H9 (cell line): ENCODE results near the gene ZNF165. TPM values are rescaled to one million over a fixed set of nuclear protein-coding genes. Genes with fewer than 3 reads are reported as not detected.
A peak's percentile ranks its signal among the peaks of the same experiment; 100 is the strongest.
"Not testable (repeated sequence)": the region's sequence is repeated elsewhere in the genome, so short reads cannot be mapped to it uniquely, and the experiment has no call there.

Experiments
- DNase-seq: peaks from one replicate; pipeline ENCODE4 v3.0.0-alpha.2; 2017
- H2AFZ ChIP-seq: one replicate; pipeline ENCODE4 v1.6.1; 2013; ENCODE audit warnings: mild to moderate bottlenecking, low read length, control low read depth, moderate library complexity
- H2AK5ac ChIP-seq: 2 replicates; pipeline ENCODE4 v1.6.1; 2013; ENCODE audit warnings: low read length, control low read depth, mixed read lengths; ENCODE audit not compliant: insufficient read length
- H2BK120ac ChIP-seq: one replicate; pipeline ENCODE4 v1.6.1; 2013; ENCODE audit warnings: low read depth, mild to moderate bottlenecking, low read length, control low read depth, inconsistent platforms; ENCODE audit not compliant: poor library complexity, severe bottlenecking
- H2BK12ac ChIP-seq: 2 replicates; pipeline ENCODE4 v1.6.1; 2013; ENCODE audit warnings: low read length, control low read depth, mixed read lengths, low read depth; ENCODE audit not compliant: insufficient read length
- H2BK15ac ChIP-seq: 2 replicates; pipeline ENCODE4 v1.6.1; 2013; ENCODE audit warnings: low read depth, low read length, control low read depth
- H2BK20ac ChIP-seq: one replicate; pipeline ENCODE4 v1.6.1; 2013; ENCODE audit warnings: low read depth, mild to moderate bottlenecking, low read length, control low read depth, inconsistent platforms; ENCODE audit not compliant: poor library complexity, severe bottlenecking
- H2BK5ac ChIP-seq: 2 replicates; pipeline ENCODE4 v1.6.1; 2013; ENCODE audit warnings: low read length, control low read depth, mixed read lengths; ENCODE audit not compliant: insufficient read length
- H3K14ac ChIP-seq: 2 replicates; pipeline ENCODE4 v1.6.1; 2013; ENCODE audit warnings: low read length, control low read depth; ENCODE audit not compliant: insufficient read depth
- H3K18ac ChIP-seq: 2 replicates; pipeline ENCODE4 v1.6.1; 2013; ENCODE audit warnings: low read depth, mild to moderate bottlenecking, mixed read lengths, low read length, control low read depth; ENCODE audit not compliant: insufficient read length
- H3K23ac ChIP-seq: 2 replicates; pipeline ENCODE4 v1.6.1; 2013; ENCODE audit warnings: low read length, control low read depth, mixed read lengths, low read depth; ENCODE audit not compliant: insufficient read length
- H3K23me2 ChIP-seq: 2 replicates; pipeline ENCODE4 v1.6.1; 2013; ENCODE audit warnings: low read depth, mild to moderate bottlenecking, mixed read lengths, low read length, control low read depth; ENCODE audit not compliant: insufficient read length, poor library complexity, severe bottlenecking
- H3K27ac ChIP-seq: 2 replicates; pipeline ENCODE4 v1.5.1; 2013; ENCODE audit warnings: low read length, control low read depth, mixed read lengths, low read depth; ENCODE audit not compliant: insufficient read length
- H3K27me3 ChIP-seq: 2 replicates; pipeline ENCODE4 v1.6.1; 2013; ENCODE audit warnings: low read length, control low read depth, inconsistent platforms; ENCODE audit not compliant: insufficient read depth
- H3K4ac ChIP-seq: 2 replicates; pipeline ENCODE4 v1.6.1; 2013; ENCODE audit warnings: low read depth, mild to moderate bottlenecking, control low read depth, inconsistent platforms, low read length, moderate library complexity
- H3K4me1 ChIP-seq: 2 replicates; pipeline ENCODE4 v1.6.1; 2013; ENCODE audit warnings: low read length, control low read depth, inconsistent platforms; ENCODE audit not compliant: insufficient read depth
- H3K4me2 ChIP-seq: 2 replicates; pipeline ENCODE4 v1.6.1; 2013; ENCODE audit warnings: low read length, control low read depth, mixed read lengths; ENCODE audit not compliant: insufficient read length, insufficient read depth
- H3K56ac ChIP-seq: 2 replicates; pipeline ENCODE4 v1.6.1; 2013; ENCODE audit warnings: low read depth, mild to moderate bottlenecking, mixed read lengths, low read length, control low read depth; ENCODE audit not compliant: insufficient read length
- H3K79me1 ChIP-seq: 2 replicates; pipeline ENCODE4 v1.6.1; 2013; ENCODE audit warnings: low read depth, mild to moderate bottlenecking, moderate library complexity, low read length, control low read depth, inconsistent platforms; ENCODE audit not compliant: insufficient read depth, poor library complexity, severe bottlenecking
- H3K79me2 ChIP-seq: 2 replicates; pipeline ENCODE4 v1.6.1; 2013; ENCODE audit warnings: low read length, control low read depth, inconsistent platforms; ENCODE audit not compliant: insufficient read depth
- H3K9ac ChIP-seq: 2 replicates; pipeline ENCODE4 v1.6.1; 2013; ENCODE audit warnings: low read length, control low read depth, mixed read lengths; ENCODE audit not compliant: insufficient read length; ENCODE audit errors: extremely low read depth
- H3K9me3 ChIP-seq: one replicate; pipeline ENCODE4 v1.6.1; 2013; ENCODE audit warnings: low read depth, low read length, inconsistent platforms; ENCODE audit not compliant: control insufficient read depth
- H3T11ph ChIP-seq: one replicate; pipeline ENCODE4 v1.6.1; 2013; ENCODE audit warnings: mild to moderate bottlenecking, low read length, control low read depth, inconsistent platforms
- H4K20me1 ChIP-seq: one replicate; pipeline ENCODE4 v1.6.1; 2013; ENCODE audit not compliant: control insufficient read depth, insufficient read length, insufficient read depth
- H4K5ac ChIP-seq: 2 replicates; pipeline ENCODE4 v1.6.1; 2013; ENCODE audit warnings: low read depth, mild to moderate bottlenecking, mixed read lengths, low read length, control low read depth; ENCODE audit not compliant: insufficient read length
- H4K8ac ChIP-seq: replicated peaks from 2 replicates; pipeline ENCODE4 v1.6.1; 2013; ENCODE audit warnings: low read length, control low read depth, mixed read lengths, low read depth; ENCODE audit not compliant: insufficient read length
- H4K91ac ChIP-seq: 2 replicates; pipeline ENCODE4 v1.6.1; 2013; ENCODE audit warnings: low read depth, mild to moderate bottlenecking, moderate library complexity, mixed read lengths, low read length, control low read depth; ENCODE audit not compliant: insufficient read length
- H3K27ac Mint-ChIP-seq, 3 experiments: 2 replicates in 2 of 3; 3 replicates in 1 of 3; pipeline ENCODE4 v1.8.0; 2020 to 2021; ENCODE audit warnings: mixed read lengths in 3 of 3, mild to moderate bottlenecking in 1 of 3, moderate library complexity in 1 of 3
- H3K27me3 Mint-ChIP-seq: 2 replicates; pipeline ENCODE4 v1.8.0; 2021; ENCODE audit warnings: low read depth, mild to moderate bottlenecking, moderate library complexity, mixed read lengths
- H3K36me3 Mint-ChIP-seq, 3 experiments: 2 replicates in 2 of 3; 3 replicates in 1 of 3; pipeline ENCODE4 v1.8.0; 2020 to 2021; ENCODE audit warnings: low read depth in 3 of 3, mixed read lengths in 3 of 3; ENCODE audit not compliant: insufficient read depth in 1 of 3
- H3K4me1 Mint-ChIP-seq, 2 experiments: 2 replicates each; pipeline ENCODE4 v1.8.0; 2020; ENCODE audit warnings: mixed read lengths in 2 of 2
- H3K4me3 Mint-ChIP-seq, 2 experiments: 2 replicates in 1 of 2; 3 replicates in 1 of 2; pipeline ENCODE4 v1.8.0; 2020 to 2021; ENCODE audit warnings: mild to moderate bottlenecking in 2 of 2, mixed read lengths in 2 of 2, moderate library complexity in 1 of 2
- H3K9me3 Mint-ChIP-seq, 2 experiments: 2 replicates in 1 of 2; 3 replicates in 1 of 2; pipeline ENCODE4 v1.8.0; 2020; ENCODE audit warnings: mild to moderate bottlenecking in 2 of 2, mixed read lengths in 2 of 2, moderate library complexity in 1 of 2
- WGBS: extraction: QIAGEN DNeasy Blood & Tissue Kit; methylation state at CpG from one replicate; pipeline ENCODE4 v1.1.7; 2013; ENCODE audit warnings: missing lambda C conversion rate, low lambda C conversion rate, mixed read lengths; ENCODE audit not compliant: insufficient read length; ENCODE audit errors: extremely low coverage; 5-methylcytosine and 5-hydroxymethylcytosine counted together
- long read RNA-seq: library from polyadenylated mRNA; unstranded; transcript quantifications from one replicate; pipeline ENCODE4 v2.0.0, GENCODE V29; 2020
- total RNA-seq: library from RNA; stranded (reverse); gene quantifications from 2 replicates; pipeline ENCODE4 v1.2.1, GENCODE V29; 2021

The ZNF165 gene
- total RNA-seq = 5.8 and 6.3 TPM in 2 replicates
- long read RNA-seq, partial matches to known transcripts = 2 of 63 reads
- long read RNA-seq, other reads (novel, unspliced or antisense) = 61 of 63 reads

- H4K5ac ChIP-seq, H3K79me1 ChIP-seq, H3K9me3 ChIP-seq, H4K91ac ChIP-seq, H4K8ac ChIP-seq, H3K27me3 ChIP-seq, H3K79me2 ChIP-seq, H3T11ph ChIP-seq, H2BK5ac ChIP-seq, H3K27me3 Mint-ChIP-seq, H2AK5ac ChIP-seq, H3K4ac ChIP-seq, H3K4me1 Mint-ChIP-seq, H3K23me2 ChIP-seq, H2BK15ac ChIP-seq, H3K56ac ChIP-seq, H2BK20ac ChIP-seq, H2BK12ac ChIP-seq, H2BK120ac ChIP-seq, DNase-seq, H4K20me1 ChIP-seq, H3K23ac ChIP-seq, H3K4me1 ChIP-seq: not testable (repeated sequence)
- Histone ChIP-seq H2AFZ (peak within 1 kb of the TSS; percentile 94), H3K4me2 (peak within 1 kb of the TSS; percentile 90), H3K27ac (peak within 1 kb of the TSS; percentile 39), H3K18ac (peak within 1 kb of the TSS; percentile 96), H3K14ac (peak within 1 kb of the TSS; percentile 95; the same call in 1 of the 2 replicates), H3K9ac (peak within 1 kb of the TSS; percentile 87)
- peaks cover 19 to 28% (median 25%) of the 10 kb centered on the region in 3 experiments for H3K36me3 Mint-ChIP-seq
- H3K4me3 Mint-ChIP-seq = peak within 1 kb of the TSS; percentile 99
- H3K9me3 Mint-ChIP-seq = peaks cover 7 to 17% of the 10 kb centered on the region in 2 experiments
- no CpG with 5 or more reads among the region's 15 CpGs for WGBS
- H3K27ac Mint-ChIP-seq = peak within 1 kb of the TSS; percentile 98 to 100 (median 98)
Observed at GRCh38 chr6:28080381-28080630, at the start of gene ZNF165. Gene ZNF165, plus strand, starts transcription at chr6:28080568. Its CDS starts 4,913 bp downstream, at chr6:28085481.
